RWPE2 (cell line): ENCODE data around the gene RGS13.

Source experiments
- ATAC-seq: fragments of 200-7000 bp; cut with Tn5 transposase; 3 replicates; pipeline ENCODE4 v1.9.1; 2021; ENCODE audit warnings: low read depth
- DNase-seq: peaks from one replicate; pipeline ENCODE4 v3.0.0-alpha.2; 2020; ENCODE audit warnings: low spot score
- H3K27ac ChIP-seq: fragments of 450-650 bp; 2 replicates; pipeline ENCODE4 v1.5.1; 2017; ENCODE audit warnings: mild to moderate bottlenecking; ENCODE audit not compliant: poor library complexity, severe bottlenecking
- H3K27me3 ChIP-seq: fragments of 250-450 bp; sonication (Bioruptor Pico); 2 replicates; pipeline ENCODE4 v1.5.1; 2021; ENCODE audit warnings: mild to moderate bottlenecking, moderate library complexity; ENCODE audit not compliant: insufficient read depth, poor library complexity, severe bottlenecking
- H3K36me3 ChIP-seq: fragments of 250-450 bp; sonication (Bioruptor Pico); 2 replicates; pipeline ENCODE4 v1.5.1; 2020; ENCODE audit warnings: low read depth, mild to moderate bottlenecking, moderate library complexity
- H3K4me1 ChIP-seq: fragments of 250-450 bp; sonication (Bioruptor Pico); 2 replicates; pipeline ENCODE4 v1.5.1; 2021; ENCODE audit warnings: mild to moderate bottlenecking, moderate library complexity; ENCODE audit not compliant: insufficient read depth, poor library complexity, severe bottlenecking
- H3K4me3 ChIP-seq: fragments of 250-450 bp; sonication (Bioruptor Pico); 2 replicates; pipeline ENCODE4 v1.5.1; 2021; ENCODE audit warnings: mild to moderate bottlenecking, moderate library complexity; ENCODE audit not compliant: severe bottlenecking
- H3K9me3 ChIP-seq: fragments of 250-450 bp; sonication (Bioruptor Pico); 2 replicates; pipeline ENCODE4 v1.5.1; 2021; ENCODE audit warnings: mild to moderate bottlenecking, moderate library complexity; ENCODE audit not compliant: severe bottlenecking
- TF ChIP-seq, protein P1 (sequence below): fragments of 450-650 bp; IDR thresholded peaks from one replicate; pipeline ENCODE4 v1.5.1; 2017; ENCODE audit warnings: mild to moderate bottlenecking, moderate library complexity; ENCODE audit not compliant: poor library complexity, severe bottlenecking

RGS13 gene

GRCh38 chr1:192626366-192627179 is 9.4 kb upstream of the RGS13 start:
- Histone ChIP-seq H3K4me1 (no peaks in the 10 kb centered on the region), H3K4me3 (no peak overlapping the region), H3K36me3 (no peaks in the 10 kb centered on the region), H3K9me3 (no peaks in the 10 kb centered on the region), H3K27me3 (no peaks in the 10 kb centered on the region), H3K27ac (no peak overlapping the region)
- TF ChIP-seq, protein P1, sequence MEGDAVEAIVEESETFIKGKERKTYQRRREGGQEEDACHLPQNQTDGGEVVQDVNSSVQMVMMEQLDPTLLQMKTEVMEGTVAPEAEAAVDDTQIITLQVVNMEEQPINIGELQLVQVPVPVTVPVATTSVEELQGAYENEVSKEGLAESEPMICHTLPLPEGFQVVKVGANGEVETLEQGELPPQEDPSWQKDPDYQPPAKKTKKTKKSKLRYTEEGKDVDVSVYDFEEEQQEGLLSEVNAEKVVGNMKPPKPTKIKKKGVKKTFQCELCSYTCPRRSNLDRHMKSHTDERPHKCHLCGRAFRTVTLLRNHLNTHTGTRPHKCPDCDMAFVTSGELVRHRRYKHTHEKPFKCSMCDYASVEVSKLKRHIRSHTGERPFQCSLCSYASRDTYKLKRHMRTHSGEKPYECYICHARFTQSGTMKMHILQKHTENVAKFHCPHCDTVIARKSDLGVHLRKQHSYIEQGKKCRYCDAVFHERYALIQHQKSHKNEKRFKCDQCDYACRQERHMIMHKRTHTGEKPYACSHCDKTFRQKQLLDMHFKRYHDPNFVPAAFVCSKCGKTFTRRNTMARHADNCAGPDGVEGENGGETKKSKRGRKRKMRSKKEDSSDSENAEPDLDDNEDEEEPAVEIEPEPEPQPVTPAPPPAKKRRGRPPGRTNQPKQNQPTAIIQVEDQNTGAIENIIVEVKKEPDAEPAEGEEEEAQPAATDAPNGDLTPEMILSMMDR, result no peak
- no peak for ATAC-seq
- DNase-seq, result no peak

- no peak for ATAC-seq
- H3K27ac ChIP-seq, result no peak overlapping the region
- no peaks in the 10 kb centered on the region for H3K9me3 ChIP-seq
- H3K27me3 ChIP-seq, result no peaks in the 10 kb centered on the region
- no peak for DNase-seq
- H3K4me3 ChIP-seq, result no peak overlapping the region
- TF ChIP-seq, protein P1, result no peak
- H3K36me3 ChIP-seq, result no peaks in the 10 kb centered on the region
- no peaks in the 10 kb centered on the region for H3K4me1 ChIP-seq
These were observed 8.0 kb upstream of the RGS13 start for GRCh38 chr1:192627901-192628300.

- ATAC-seq (no peak), DNase-seq (no peak)
- Histone ChIP-seq H3K27me3 (no peaks in the 10 kb centered on the region), H3K4me1 (no peaks in the 10 kb centered on the region), H3K9me3 (no peaks in the 10 kb centered on the region), H3K4me3 (no peak overlapping the region), H3K27ac (no peak overlapping the region), H3K36me3 (no peaks in the 10 kb centered on the region)
- TF ChIP-seq, protein P1, result no peak
These were observed 7.4 kb upstream of the RGS13 start for GRCh38 chr1:192628396-192629057.

DNA sequence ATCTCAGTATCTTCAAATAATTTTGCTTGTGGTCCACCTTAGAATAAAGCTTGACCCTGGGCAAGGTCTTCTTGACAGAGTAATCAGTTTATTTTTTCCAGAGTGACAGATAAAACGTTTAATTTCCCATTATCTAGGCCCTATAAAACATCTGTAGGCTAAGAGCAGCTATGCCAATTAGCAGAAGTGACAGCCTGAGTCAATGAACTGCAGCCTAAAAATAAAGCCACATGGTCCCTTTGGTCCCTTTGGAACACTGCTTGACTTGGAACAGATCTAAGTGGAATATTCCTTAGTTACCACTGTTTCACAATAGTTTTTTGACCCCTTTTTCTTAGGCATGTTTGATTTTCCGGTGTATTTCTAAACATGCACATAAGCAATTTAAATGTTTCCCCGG is 6.3 kb upstream of the RGS13 start:
- Histone ChIP-seq H3K9me3 (no peaks in the 10 kb centered on the region), H3K27me3 (no peaks in the 10 kb centered on the region), H3K4me3 (no peak overlapping the region), H3K4me1 (no peaks in the 10 kb centered on the region), H3K36me3 (no peaks in the 10 kb centered on the region), H3K27ac (no peak overlapping the region)
- TF ChIP-seq, protein P1, result no peak
- DNase-seq (no peak), ATAC-seq (no peak)
